ENCODE data around the gene TTC23.

Gene TTC23

GRCh38 chr15:99098991-99099390 is 150.4 kb downstream of the TTC23 start:
- Histone ChIP-seq H3K79me1 (replicated peaks; ENCODE audit: low read length, poor library complexity, severe bottlenecking) (no peaks in the 10 kb centered on the region), H3K4ac (ENCODE audit: low read depth in 1 of 2, low read length in 2 of 2) (no peak overlapping the region), H2AFZ (ENCODE audit: low read depth, low read length) (no peak overlapping the region), H2BK5ac (ENCODE audit: low read depth, low read length, poor library complexity, severe bottlenecking) (no peak overlapping the region), H2AK5ac (ENCODE audit: low read length, severe bottlenecking) (no peak overlapping the region), H2BK120ac (ENCODE audit: low read depth, low read length) (no peak overlapping the region), H3K27me3 (ENCODE audit: control insufficient read depth in 1 of 2, insufficient read depth in 1 of 2, low read length in 2 of 2) (peaks cover 19 to 59% of the 10 kb centered on the region in 2 experiments), H3K14ac (ENCODE audit: low read length in 2 of 2) (no peak overlapping the region), H3K36me3 (ENCODE audit: control insufficient read depth in 1 of 2, insufficient read depth in 2 of 2, low read depth in 1 of 2, low read length in 2 of 2) (no peaks in the 10 kb centered on the region), H3K9me3 (ENCODE audit: control insufficient read depth, low read length) (no peaks in the 10 kb centered on the region), H3K4me1 (ENCODE audit: control insufficient read depth, insufficient read depth, low read depth, low read length) (peaks cover 12% of the 10 kb centered on the region), H4K8ac (ENCODE audit: low read length) (no peak overlapping the region), H3K9ac (ENCODE audit: low read length) (no peak overlapping the region), H3K18ac (ENCODE audit: low read depth in 1 of 2, low read length in 2 of 2) (no peak overlapping the region), H3K4me3 (ENCODE audit: insufficient read depth in 1 of 2, low read depth in 1 of 2, low read length in 2 of 2) (no peak overlapping the region), H3K27ac (ENCODE audit: low read length, poor library complexity, severe bottlenecking) (no peak overlapping the region), H2BK15ac (ENCODE audit: low read depth, poor library complexity, severe bottlenecking) (no peak overlapping the region), H3K23ac (ENCODE audit: low read length in 2 of 2) (no peak overlapping the region), H4K91ac (ENCODE audit: low read length) (no peak overlapping the region), H2BK12ac (ENCODE audit: low read length in 2 of 2) (no peak overlapping the region), H3K4me2 (ENCODE audit: low read length, poor library complexity, severe bottlenecking) (no peak overlapping the region)
- DNase-seq: no peak
- 74% methylated on average over 5 of the region's 6 CpGs for WGBS

GRCh38 chr15:99098426-99098825 is 151.0 kb downstream of the TTC23 start:
- Histone ChIP-seq H2BK15ac (ENCODE audit: low read depth, poor library complexity, severe bottlenecking) (no peak overlapping the region), H2AFZ (ENCODE audit: low read depth, low read length) (no peak overlapping the region), H2AK5ac (ENCODE audit: low read length, severe bottlenecking) (no peak overlapping the region), H4K91ac (ENCODE audit: low read length) (no peak overlapping the region), H3K27ac (ENCODE audit: low read length, poor library complexity, severe bottlenecking) (no peak overlapping the region), H3K4ac (ENCODE audit: low read depth in 1 of 2, low read length in 2 of 2) (no peak overlapping the region), H2BK12ac (ENCODE audit: low read length in 2 of 2) (no peak overlapping the region), H4K8ac (ENCODE audit: low read length) (no peak overlapping the region), H3K36me3 (ENCODE audit: control insufficient read depth in 1 of 2, insufficient read depth in 2 of 2, low read depth in 1 of 2, low read length in 2 of 2) (no peaks in the 10 kb centered on the region), H3K18ac (ENCODE audit: low read depth in 1 of 2, low read length in 2 of 2) (no peak overlapping the region), H3K27me3 (ENCODE audit: control insufficient read depth in 1 of 2, insufficient read depth in 1 of 2, low read length in 2 of 2) (peaks cover 19 to 55% of the 10 kb centered on the region in 2 experiments), H3K4me2 (ENCODE audit: low read length, poor library complexity, severe bottlenecking) (no peak overlapping the region), H3K4me1 (ENCODE audit: control insufficient read depth, insufficient read depth, low read depth, low read length) (peaks cover 12% of the 10 kb centered on the region), H3K9me3 (ENCODE audit: control insufficient read depth, low read length) (no peaks in the 10 kb centered on the region), H2BK5ac (ENCODE audit: low read depth, low read length, poor library complexity, severe bottlenecking) (no peak overlapping the region), H3K23ac (ENCODE audit: low read length in 2 of 2) (no peak overlapping the region), H3K9ac (ENCODE audit: low read length) (no peak overlapping the region), H3K4me3 (ENCODE audit: insufficient read depth in 1 of 2, low read depth in 1 of 2, low read length in 2 of 2) (no peak overlapping the region), H2BK120ac (ENCODE audit: low read depth, low read length) (no peak overlapping the region), H3K14ac (ENCODE audit: low read length in 2 of 2) (no peak overlapping the region), H3K79me1 (replicated peaks; ENCODE audit: low read length, poor library complexity, severe bottlenecking) (no peaks in the 10 kb centered on the region)
- WGBS: 87% methylated on average over 12 of the region's 12 CpGs
- DNase-seq: no peak

GRCh38 chr15:99097441-99098410 is 151.7 kb downstream of the TTC23 start:
- no peak overlapping the region for H3K4me2 ChIP-seq (ENCODE audit: low read length, poor library complexity, severe bottlenecking)
- no peak for DNase-seq
- H3K4me1 ChIP-seq (ENCODE audit: control insufficient read depth, insufficient read depth, low read depth, low read length): peaks cover 10% of the 10 kb centered on the region
- no peak overlapping the region for H2AK5ac ChIP-seq (ENCODE audit: low read length, severe bottlenecking)
- H3K36me3 ChIP-seq (ENCODE audit: control insufficient read depth in 1 of 2, insufficient read depth in 2 of 2, low read depth in 1 of 2, low read length in 2 of 2): no peaks in the 10 kb centered on the region
- no peak overlapping the region for H3K4ac ChIP-seq (ENCODE audit: low read depth in 1 of 2, low read length in 2 of 2)
- no peak overlapping the region for H3K14ac ChIP-seq (ENCODE audit: low read length in 2 of 2)
- WGBS: 88% methylated on average over 10 of the region's 14 CpGs
- H2BK120ac ChIP-seq (ENCODE audit: low read depth, low read length): no peak overlapping the region
- no peak overlapping the region for H3K18ac ChIP-seq (ENCODE audit: low read depth in 1 of 2, low read length in 2 of 2)
- no peak overlapping the region for H3K27ac ChIP-seq (ENCODE audit: low read length, poor library complexity, severe bottlenecking)
- H3K4me3 ChIP-seq (ENCODE audit: insufficient read depth in 1 of 2, low read depth in 1 of 2, low read length in 2 of 2): no peak overlapping the region
- H4K91ac ChIP-seq (ENCODE audit: low read length): no peak overlapping the region
- H3K9me3 ChIP-seq (ENCODE audit: control insufficient read depth, low read length): no peaks in the 10 kb centered on the region
- no peak overlapping the region for H2BK12ac ChIP-seq (ENCODE audit: low read length in 2 of 2)
- H2AFZ ChIP-seq (ENCODE audit: low read depth, low read length): no peak overlapping the region
- H2BK15ac ChIP-seq (ENCODE audit: low read depth, poor library complexity, severe bottlenecking): no peak overlapping the region
- no peak overlapping the region for H4K8ac ChIP-seq (ENCODE audit: low read length)
- H3K79me1 ChIP-seq (replicated peaks; ENCODE audit: low read length, poor library complexity, severe bottlenecking): no peaks in the 10 kb centered on the region
- H2BK5ac ChIP-seq (ENCODE audit: low read depth, low read length, poor library complexity, severe bottlenecking): no peak overlapping the region
- H3K23ac ChIP-seq (ENCODE audit: low read length in 2 of 2): no peak overlapping the region
- peaks cover 19 to 48% of the 10 kb centered on the region in 2 experiments for H3K27me3 ChIP-seq (ENCODE audit: control insufficient read depth in 1 of 2, insufficient read depth in 1 of 2, low read length in 2 of 2)
- no peak overlapping the region for H3K9ac ChIP-seq (ENCODE audit: low read length)

- Histone ChIP-seq H3K18ac (ENCODE audit: low read depth in 1 of 2, low read length in 2 of 2) (no peak overlapping the region), H3K27me3 (ENCODE audit: control insufficient read depth in 1 of 2, insufficient read depth in 1 of 2, low read length in 2 of 2) (peaks cover 19 to 41% of the 10 kb centered on the region in 2 experiments), H3K27ac (ENCODE audit: low read length, poor library complexity, severe bottlenecking) (no peak overlapping the region), H3K36me3 (ENCODE audit: control insufficient read depth in 1 of 2, insufficient read depth in 2 of 2, low read depth in 1 of 2, low read length in 2 of 2) (no peaks in the 10 kb centered on the region), H3K4me3 (ENCODE audit: insufficient read depth in 1 of 2, low read depth in 1 of 2, low read length in 2 of 2) (no peak overlapping the region), H4K8ac (ENCODE audit: low read length) (no peak overlapping the region), H4K91ac (ENCODE audit: low read length) (no peak overlapping the region), H3K9ac (ENCODE audit: low read length) (no peak overlapping the region), H3K79me1 (replicated peaks; ENCODE audit: low read length, poor library complexity, severe bottlenecking) (no peaks in the 10 kb centered on the region), H3K23ac (ENCODE audit: low read length in 2 of 2) (no peak overlapping the region), H2BK12ac (ENCODE audit: low read length in 2 of 2) (no peak overlapping the region), H2BK15ac (ENCODE audit: low read depth, poor library complexity, severe bottlenecking) (no peak overlapping the region), H2BK5ac (ENCODE audit: low read depth, low read length, poor library complexity, severe bottlenecking) (no peak overlapping the region), H2AFZ (ENCODE audit: low read depth, low read length) (no peak overlapping the region), H2AK5ac (ENCODE audit: low read length, severe bottlenecking) (no peak overlapping the region), H3K4me1 (ENCODE audit: control insufficient read depth, insufficient read depth, low read depth, low read length) (peaks cover 3% of the 10 kb centered on the region), H2BK120ac (ENCODE audit: low read depth, low read length) (no peak overlapping the region), H3K4ac (ENCODE audit: low read depth in 1 of 2, low read length in 2 of 2) (no peak overlapping the region), H3K4me2 (ENCODE audit: low read length, poor library complexity, severe bottlenecking) (no peak overlapping the region), H3K14ac (ENCODE audit: low read length in 2 of 2) (no peak overlapping the region), H3K9me3 (ENCODE audit: control insufficient read depth, low read length) (no peaks in the 10 kb centered on the region)
- no peak for DNase-seq
- 95% methylated on average over 11 of the region's 11 CpGs for WGBS
These were observed 152.4 kb downstream of the TTC23 start for GRCh38 chr15:99096894-99097426.
